C4-2B (cell line): ENCODE results near the gene LUC7L2.

Experiments
- ZFX ChIP-seq: fragments of 450-650 bp; IDR thresholded peaks from 2 replicates; pipeline ENCODE4 v1.6.1; 2017
- TF ChIP-seq, protein P1 (sequence below): fragments of 450-650 bp; conservative IDR thresholded peaks from 2 replicates; pipeline ENCODE4 v1.5.1; 2017; ENCODE audit warnings: mild to moderate bottlenecking

- TF ChIP-seq, protein P1, sequence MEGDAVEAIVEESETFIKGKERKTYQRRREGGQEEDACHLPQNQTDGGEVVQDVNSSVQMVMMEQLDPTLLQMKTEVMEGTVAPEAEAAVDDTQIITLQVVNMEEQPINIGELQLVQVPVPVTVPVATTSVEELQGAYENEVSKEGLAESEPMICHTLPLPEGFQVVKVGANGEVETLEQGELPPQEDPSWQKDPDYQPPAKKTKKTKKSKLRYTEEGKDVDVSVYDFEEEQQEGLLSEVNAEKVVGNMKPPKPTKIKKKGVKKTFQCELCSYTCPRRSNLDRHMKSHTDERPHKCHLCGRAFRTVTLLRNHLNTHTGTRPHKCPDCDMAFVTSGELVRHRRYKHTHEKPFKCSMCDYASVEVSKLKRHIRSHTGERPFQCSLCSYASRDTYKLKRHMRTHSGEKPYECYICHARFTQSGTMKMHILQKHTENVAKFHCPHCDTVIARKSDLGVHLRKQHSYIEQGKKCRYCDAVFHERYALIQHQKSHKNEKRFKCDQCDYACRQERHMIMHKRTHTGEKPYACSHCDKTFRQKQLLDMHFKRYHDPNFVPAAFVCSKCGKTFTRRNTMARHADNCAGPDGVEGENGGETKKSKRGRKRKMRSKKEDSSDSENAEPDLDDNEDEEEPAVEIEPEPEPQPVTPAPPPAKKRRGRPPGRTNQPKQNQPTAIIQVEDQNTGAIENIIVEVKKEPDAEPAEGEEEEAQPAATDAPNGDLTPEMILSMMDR = no peak
- TF ChIP-seq ZFX = no peak
These were observed 93.4 kb downstream of the LUC7L2 start for GRCh38 chr7:139452958-139453672.
